ENCODE measurements around the gene THOC7. TPM values are rescaled to one million over a fixed set of nuclear protein-coding genes. Genes with fewer than 3 reads are reported as not detected.

THOC7 gene
- total and polyA plus RNA-seq, 4 experiments from 2014 or later, result 40.2 to 142 (median 62.8) TPM

GRCh38 chr3:63910001-63910400 lies 46.4 kb upstream of the THOC7 start:
- no peak overlapping the region for H3K27ac ChIP-seq (ENCODE audit: low read depth, low read length)
- Mint-ChIP-seq H3K9me3 (no peaks in the 10 kb centered on the region), H3K36me3 (peaks cover 0 to 26% of the 10 kb centered on the region in 2 donors), H3K4me3 (peak overlapping the region in 1 of 8 donors; percentile 57), H3K27ac (peak overlapping the region; percentile 47 to 99 (median 98)), H3K4me1 (peaks cover 29 to 52% (median 35%) of the 10 kb centered on the region in 4 donors), H3K27me3 (no peaks in the 10 kb centered on the region)
- peaks cover 36% of the 10 kb centered on the region for H3K4me1 ChIP-seq (ENCODE audit: insufficient read depth, low read length)
- no peak overlapping the region for H3K4me3 ChIP-seq (ENCODE audit: low read length in 2 of 2)
- DNase-seq, result no peak
- H3K27me3 ChIP-seq (ENCODE audit: insufficient read depth, low read length), result no peaks in the 10 kb centered on the region
- CTCF ChIA-PET (ENCODE audit: partially characterized antibody), result interaction anchor here (0.7 to 1.4 kb wide), 5 partner anchors 16 to 91 kb away, joined by 3 to 8 read pairs (median 4); partner anchors contain the start of gene C3orf49
- POLR2A ChIA-PET (ENCODE audit: partially characterized antibody), result interaction anchor here (0.6 to 2.7 kb wide), 4 partner anchors 47 to 113 kb away, joined by 3 to 28 read pairs (median 4); partner anchors contain the start of genes ATXN7, PSMD6 and THOC7
- H3K36me3 ChIP-seq (ENCODE audit: insufficient read depth, low read length), result no peaks in the 10 kb centered on the region
- intact Hi-C loops (cut with micrococcal nuclease), result no loop called here
- H3K9me3 ChIP-seq (ENCODE audit: control insufficient read depth in 1 of 2, low read length in 2 of 2), result no peaks in the 10 kb centered on the region

- Histone ChIP-seq H3K27ac (ENCODE audit: low read depth, low read length) (no peak overlapping the region), H3K4me3 (ENCODE audit: low read length in 2 of 2) (no peak overlapping the region), H3K4me1 (ENCODE audit: insufficient read depth, low read length) (peaks cover 32% of the 10 kb centered on the region), H3K36me3 (ENCODE audit: insufficient read depth, low read length) (no peaks in the 10 kb centered on the region), H3K9me3 (ENCODE audit: control insufficient read depth in 1 of 2, low read length in 2 of 2) (no peaks in the 10 kb centered on the region), H3K27me3 (ENCODE audit: insufficient read depth, low read length) (no peaks in the 10 kb centered on the region)
- CTCF ChIA-PET (ENCODE audit: partially characterized antibody), result interaction anchor here (0.7 to 1.4 kb wide), 6 partner anchors 16 to 114 kb away, joined by 3 to 8 read pairs (median 4); partner anchors contain the start of gene C3orf49
- Mint-ChIP-seq H3K4me1 (peaks cover 28 to 47% (median 32%) of the 10 kb centered on the region in 4 donors), H3K9me3 (no peaks in the 10 kb centered on the region), H3K36me3 (peaks cover 0 to 23% of the 10 kb centered on the region in 2 donors), H3K27ac (peak overlapping the region in 5 of 7 donors; percentile 30 to 99 (median 86)), H3K27me3 (no peaks in the 10 kb centered on the region), H3K4me3 (no peak overlapping the region)
- DNase-seq, result no peak
- intact Hi-C loops (cut with micrococcal nuclease), result no loop called here
- POLR2A ChIA-PET (ENCODE audit: partially characterized antibody), result no interaction called here
These were observed 45.8 kb upstream of the THOC7 start for GRCh38 chr3:63909431-63909830.

- H3K27me3 Mint-ChIP-seq, result no peaks in the 10 kb centered on the region
- ChIA-PET POLR2A (ENCODE audit: partially characterized antibody) (no interaction called here), CTCF (ENCODE audit: partially characterized antibody) (interaction anchor here (0.8 kb wide), 1 partner anchor 115 kb away, joined by 3 read pairs; no protein-coding TSS in a partner anchor)
- no peaks in the 10 kb centered on the region for H3K36me3 ChIP-seq (ENCODE audit: insufficient read depth, low read length)
- H3K4me3 Mint-ChIP-seq, result no peak overlapping the region
- peaks cover 0 to 19% of the 10 kb centered on the region in 2 donors for H3K36me3 Mint-ChIP-seq
- H3K27me3 ChIP-seq (ENCODE audit: insufficient read depth, low read length), result no peaks in the 10 kb centered on the region
- no peaks in the 10 kb centered on the region for H3K9me3 ChIP-seq (ENCODE audit: control insufficient read depth in 1 of 2, low read length in 2 of 2)
- peaks cover 26 to 40% (median 28%) of the 10 kb centered on the region in 4 donors for H3K4me1 Mint-ChIP-seq
- peak overlapping the region in 6 of 7 donors; percentile 17 to 96 (median 66) for H3K27ac Mint-ChIP-seq
- intact Hi-C loops (cut with micrococcal nuclease), result no loop called here
- H3K9me3 Mint-ChIP-seq, result no peaks in the 10 kb centered on the region
- DNase-seq, result no peak
- H3K27ac ChIP-seq (ENCODE audit: low read depth, low read length), result no peak overlapping the region
- H3K4me3 ChIP-seq (ENCODE audit: low read length in 2 of 2), result no peak overlapping the region
- H3K4me1 ChIP-seq (ENCODE audit: insufficient read depth, low read length), result peaks cover 25% of the 10 kb centered on the region
These were observed 45.2 kb upstream of the THOC7 start for GRCh38 chr3:63908776-63909175.

GRCh38 chr3:63908081-63908736 lies 44.6 kb upstream of the THOC7 start:
- no peak for DNase-seq
- H3K4me1 ChIP-seq (ENCODE audit: insufficient read depth, low read length), result peaks cover 19% of the 10 kb centered on the region
- Mint-ChIP-seq H3K27me3 (no peaks in the 10 kb centered on the region), H3K27ac (peak overlapping the region; percentile 21 to 96 (median 58)), H3K4me3 (no peak overlapping the region), H3K9me3 (no peaks in the 10 kb centered on the region), H3K36me3 (peaks cover 0 to 17% of the 10 kb centered on the region in 2 donors), H3K4me1 (peaks cover 21 to 34% (median 22%) of the 10 kb centered on the region in 4 donors)
- ChIA-PET CTCF (ENCODE audit: partially characterized antibody) (interaction anchor here (1.0 kb wide), 1 partner anchor 115 kb away, joined by 4 read pairs; the partner anchor contains the start of gene PSMD6), POLR2A (ENCODE audit: partially characterized antibody) (no interaction called here)
- no peaks in the 10 kb centered on the region for H3K36me3 ChIP-seq (ENCODE audit: insufficient read depth, low read length)
- H3K4me3 ChIP-seq (ENCODE audit: low read length in 2 of 2), result no peak overlapping the region
- intact Hi-C loops (cut with micrococcal nuclease), result no loop called here
- no peaks in the 10 kb centered on the region for H3K9me3 ChIP-seq (ENCODE audit: control insufficient read depth in 1 of 2, low read length in 2 of 2)
- no peak overlapping the region for H3K27ac ChIP-seq (ENCODE audit: low read depth, low read length)
- no peaks in the 10 kb centered on the region for H3K27me3 ChIP-seq (ENCODE audit: insufficient read depth, low read length)

GRCh38 chr3:63905731-63906620 lies 42.4 kb upstream of the THOC7 start:
- H3K9me3 Mint-ChIP-seq, result no peaks in the 10 kb centered on the region
- H3K9me3 ChIP-seq (ENCODE audit: control insufficient read depth in 1 of 2, low read length in 2 of 2), result no peaks in the 10 kb centered on the region
- H3K27me3 ChIP-seq (ENCODE audit: insufficient read depth, low read length), result no peaks in the 10 kb centered on the region
- no peak for DNase-seq
- POLR2A ChIA-PET (ENCODE audit: partially characterized antibody), result no interaction called here
- peak overlapping the region in 6 of 7 donors; percentile 18 to 77 (median 64) for H3K27ac Mint-ChIP-seq
- H3K4me3 ChIP-seq (ENCODE audit: low read length in 2 of 2), result no peak overlapping the region
- H3K27me3 Mint-ChIP-seq, result no peaks in the 10 kb centered on the region
- H3K4me1 Mint-ChIP-seq, result peaks cover 12 to 21% (median 14%) of the 10 kb centered on the region in 4 donors
- no peaks in the 10 kb centered on the region for H3K36me3 ChIP-seq (ENCODE audit: insufficient read depth, low read length)
- peaks cover 9% of the 10 kb centered on the region for H3K4me1 ChIP-seq (ENCODE audit: insufficient read depth, low read length)
- CTCF ChIA-PET (ENCODE audit: partially characterized antibody), result no interaction called here
- H3K27ac ChIP-seq (ENCODE audit: low read depth, low read length), result no peak overlapping the region
- peaks cover 13 to 17% of the 10 kb centered on the region in 2 donors for H3K36me3 Mint-ChIP-seq
- intact Hi-C loops (cut with micrococcal nuclease), result no loop called here
- H3K4me3 Mint-ChIP-seq, result no peak overlapping the region

GRCh38 chr3:63900459-63900858 lies 36.9 kb upstream of the THOC7 start:
- Mint-ChIP-seq H3K27me3 (no peaks in the 10 kb centered on the region), H3K36me3 (peaks cover 32 to 33% of the 10 kb centered on the region in 2 donors), H3K9me3 (peaks cover 0 to 1% (median 0%) of the 10 kb centered on the region in 8 donors), H3K27ac (peak overlapping the region in 5 of 7 donors; percentile 13 to 78 (median 57)), H3K4me1 (peaks cover 20 to 23% (median 22%) of the 10 kb centered on the region in 4 donors), H3K4me3 (no peak overlapping the region)
- no peaks in the 10 kb centered on the region for H3K27me3 ChIP-seq (ENCODE audit: insufficient read depth, low read length)
- ChIA-PET POLR2A (ENCODE audit: partially characterized antibody) (interaction anchor here (0.7 kb wide), 1 partner anchor 11 kb away, joined by 3 read pairs; the partner anchor contains the start of gene SCAANT1), CTCF (ENCODE audit: partially characterized antibody) (no interaction called here)
- H3K36me3 ChIP-seq (ENCODE audit: insufficient read depth, low read length), result peaks cover 9% of the 10 kb centered on the region
- DNase-seq, result peak in 1 of 5 donors; percentile 7
- no peaks in the 10 kb centered on the region for H3K9me3 ChIP-seq (ENCODE audit: control insufficient read depth in 1 of 2, low read length in 2 of 2)
- no peak overlapping the region for H3K4me3 ChIP-seq (ENCODE audit: low read length in 2 of 2)
- no peak overlapping the region for H3K27ac ChIP-seq (ENCODE audit: low read depth, low read length)
- peaks cover 10% of the 10 kb centered on the region for H3K4me1 ChIP-seq (ENCODE audit: insufficient read depth, low read length)
- intact Hi-C loops (cut with micrococcal nuclease), result no loop called here
